Keratinocyte (primary cell): ENCODE data around the gene ZNF8. TPM values are rescaled to one million over a fixed set of nuclear protein-coding genes. Genes with fewer than 3 reads are reported as not detected.

Experiments
- DNase-seq: peaks from one replicate; pipeline ENCODE4 v3.0.0-alpha.2; 2011; ENCODE audit warnings: low read depth, missing footprints, low spot score
- FAIRE-seq: peaks from 2 replicates; lab custom pipeline; 2011; peaks lifted over from hg19 to GRCh38; lab: Jason Lieb, UNC
- H2AFZ ChIP-seq: 2 replicates; pipeline ENCODE4 v1.6.0; 2012; ENCODE audit warnings: low read length, control low read depth, inconsistent platforms; ENCODE audit not compliant: control insufficient read depth
- H3K27ac ChIP-seq: 2 replicates; pipeline ENCODE4 v1.5.1; 2011; ENCODE audit warnings: low read length; ENCODE audit not compliant: control insufficient read depth, insufficient read depth
- H3K27me3 ChIP-seq: 3 replicates; pipeline ENCODE4 v1.6.0; 2011; ENCODE audit warnings: low read length; ENCODE audit not compliant: control insufficient read depth, insufficient read depth; ENCODE audit errors: extremely low read depth
- H3K36me3 ChIP-seq, 2 experiments: 2 replicates in 1 of 2; 3 replicates in 1 of 2; pipeline ENCODE4 v1.5.1; 2011; ENCODE audit warnings: low read length in 2 of 2, mild to moderate bottlenecking in 1 of 2; ENCODE audit not compliant: control insufficient read depth in 2 of 2, insufficient read depth in 2 of 2; ENCODE audit errors: extremely low read depth in 1 of 2
- H3K4me1 ChIP-seq: 3 replicates; pipeline ENCODE4 v1.5.1; 2011; ENCODE audit warnings: low read length; ENCODE audit not compliant: control insufficient read depth, insufficient read depth; ENCODE audit errors: extremely low read depth
- H3K4me2 ChIP-seq: 3 replicates; pipeline ENCODE4 v1.6.0; 2011; ENCODE audit warnings: low read depth, low read length; ENCODE audit not compliant: control insufficient read depth, insufficient read depth; ENCODE audit errors: extremely low read depth
- H3K4me3 ChIP-seq, 3 experiments: fragments of 200-600 bp in 1 of 3; sonication (generic) in 1 of 3; 2 replicates in 2 of 3; 3 replicates in 1 of 3; pipeline ENCODE4 v1.5.1; 2011 to 2016; ENCODE audit warnings: low read length in 3 of 3, mild to moderate bottlenecking in 3 of 3, control low read depth in 2 of 3, inconsistent platforms in 1 of 3, low read depth in 1 of 3, mixed read lengths in 1 of 3, mixed run types in 1 of 3, moderate library complexity in 1 of 3; ENCODE audit not compliant: control insufficient read depth in 2 of 3, insufficient read depth in 2 of 3; ENCODE audit errors: extremely low read depth in 1 of 3
- H3K79me2 ChIP-seq: 2 replicates; pipeline ENCODE4 v1.6.0; 2012; ENCODE audit warnings: low read length; ENCODE audit not compliant: control insufficient read depth, insufficient read depth
- H3K9ac ChIP-seq: 3 replicates; pipeline ENCODE4 v1.6.0; 2011; ENCODE audit warnings: low read length; ENCODE audit not compliant: control insufficient read depth, insufficient read depth; ENCODE audit errors: extremely low read depth
- H3K9me1 ChIP-seq: 3 replicates; pipeline ENCODE4 v1.6.0; 2011; ENCODE audit warnings: low read length; ENCODE audit not compliant: control insufficient read depth, insufficient read depth; ENCODE audit errors: extremely low read depth
- H3K9me3 ChIP-seq: 2 replicates; pipeline ENCODE4 v1.5.1; 2012; ENCODE audit warnings: low read depth, low read length; ENCODE audit not compliant: control insufficient read depth
- H4K20me1 ChIP-seq: 3 replicates; pipeline ENCODE4 v1.6.0; 2011; ENCODE audit warnings: low read length; ENCODE audit not compliant: control insufficient read depth, insufficient read depth; ENCODE audit errors: extremely low read depth
- EZH2 ChIP-seq: IDR thresholded peaks from one replicate; pipeline ENCODE4 v1.6.1; 2012; ENCODE audit warnings: inconsistent platforms, mild to moderate bottlenecking, low read length, moderate library complexity
- dilution Hi-C: fragments of 300-500 bp; cut with MboI; formaldehyde crosslinking; loops from one replicate; pipeline ENCODE4 v1.7.0; 2020; ENCODE audit warnings: low sequenced_read_pairs; ENCODE audit not compliant: extremely low pct_ligation_motif_present
- polyA plus RNA-seq, 5 experiments: library from polyadenylated mRNA; depleted of rRNA in 3 of 5; stranded (reverse) in 3 of 5; stranded (forward) in 1 of 5; unstranded in 1 of 5; fragments of >200 nt; gene quantifications; 1 replicate in 1 of 5; 2 replicates in 3 of 5; 3 replicates in 1 of 5; pipeline versions ENCODE4 v1.2.1 to v1.2.3, GENCODE V29; 2011 to 2012; ENCODE audit warnings: missing spikeins in 2 of 5, low read depth in 1 of 5, low replicate concordance in 1 of 5
- TF ChIP-seq, protein P1 (sequence below), 3 experiments: IDR thresholded peaks in 1 of 3; conservative IDR thresholded peaks in 1 of 3; optimal IDR thresholded peaks in 1 of 3; 2 replicates in 2 of 3; 3 replicates in 1 of 3; pipeline versions ENCODE3 to v1.5.1; 2011; ENCODE audit warnings: low read length in 3 of 3, mild to moderate bottlenecking in 3 of 3, moderate library complexity in 2 of 3, control low read depth in 1 of 3, inconsistent platforms in 1 of 3; ENCODE audit not compliant: insufficient read depth in 2 of 3; ENCODE audit errors: extremely low read depth in 1 of 3

The ZNF8 gene
- polyA plus RNA-seq, 1 donor (not counting 4 experiments of a cell fraction or from before 2014, with no cell fraction given) = 2.7 TPM

DNA sequence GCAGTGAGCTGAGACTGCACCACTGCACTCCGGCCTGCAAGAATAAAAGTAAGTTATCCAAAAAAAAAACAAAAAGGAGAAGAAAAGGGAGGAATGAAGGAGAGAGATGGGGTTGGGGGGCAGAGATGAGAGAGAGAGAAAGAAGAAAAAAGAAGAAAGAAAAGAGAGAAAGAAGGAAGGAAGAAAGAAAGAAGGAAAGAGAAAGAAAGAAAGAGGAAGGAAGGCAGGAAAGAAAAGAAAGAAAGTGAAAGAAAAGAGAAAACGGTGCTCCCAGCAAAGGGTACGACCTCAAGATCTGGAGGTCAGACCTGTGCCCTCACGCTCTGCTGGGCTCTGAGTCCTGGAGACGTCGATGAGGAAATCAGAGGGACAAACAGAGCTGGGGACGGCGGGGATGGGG is 70.8 kb downstream of the ZNF8 start:
- Histone ChIP-seq H3K27me3 (peaks cover 37% of the 10 kb centered on the region), H2AFZ (no peak overlapping the region), H3K9me3 (no peaks in the 10 kb centered on the region), H3K4me1 (no peaks in the 10 kb centered on the region), H3K36me3 (no peaks in the 10 kb centered on the region), H3K9me1 (no peaks in the 10 kb centered on the region), H4K20me1 (no peaks in the 10 kb centered on the region), H3K79me2 (no peaks in the 10 kb centered on the region), H3K4me3 (no peak overlapping the region), H3K4me2 (no peak overlapping the region), H3K9ac (no peak overlapping the region), H3K27ac (no peak overlapping the region)
- FAIRE-seq = no peak
- TF ChIP-seq, protein P1, sequence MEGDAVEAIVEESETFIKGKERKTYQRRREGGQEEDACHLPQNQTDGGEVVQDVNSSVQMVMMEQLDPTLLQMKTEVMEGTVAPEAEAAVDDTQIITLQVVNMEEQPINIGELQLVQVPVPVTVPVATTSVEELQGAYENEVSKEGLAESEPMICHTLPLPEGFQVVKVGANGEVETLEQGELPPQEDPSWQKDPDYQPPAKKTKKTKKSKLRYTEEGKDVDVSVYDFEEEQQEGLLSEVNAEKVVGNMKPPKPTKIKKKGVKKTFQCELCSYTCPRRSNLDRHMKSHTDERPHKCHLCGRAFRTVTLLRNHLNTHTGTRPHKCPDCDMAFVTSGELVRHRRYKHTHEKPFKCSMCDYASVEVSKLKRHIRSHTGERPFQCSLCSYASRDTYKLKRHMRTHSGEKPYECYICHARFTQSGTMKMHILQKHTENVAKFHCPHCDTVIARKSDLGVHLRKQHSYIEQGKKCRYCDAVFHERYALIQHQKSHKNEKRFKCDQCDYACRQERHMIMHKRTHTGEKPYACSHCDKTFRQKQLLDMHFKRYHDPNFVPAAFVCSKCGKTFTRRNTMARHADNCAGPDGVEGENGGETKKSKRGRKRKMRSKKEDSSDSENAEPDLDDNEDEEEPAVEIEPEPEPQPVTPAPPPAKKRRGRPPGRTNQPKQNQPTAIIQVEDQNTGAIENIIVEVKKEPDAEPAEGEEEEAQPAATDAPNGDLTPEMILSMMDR (optimal IDR thresholded peaks at IDR 0.05 in 1 of 3, IDR thresholded peaks at IDR 0.05 in 1 of 3, conservative IDR thresholded peaks at IDR 0.05 in 1 of 3; ENCODE audit: extremely low read depth in 1 of 3, insufficient read depth in 2 of 3, low read length in 3 of 3) = no peak
- TF ChIP-seq EZH2 = no peak
- no peak for DNase-seq
- dilution Hi-C loops = no loop called here

DNA sequence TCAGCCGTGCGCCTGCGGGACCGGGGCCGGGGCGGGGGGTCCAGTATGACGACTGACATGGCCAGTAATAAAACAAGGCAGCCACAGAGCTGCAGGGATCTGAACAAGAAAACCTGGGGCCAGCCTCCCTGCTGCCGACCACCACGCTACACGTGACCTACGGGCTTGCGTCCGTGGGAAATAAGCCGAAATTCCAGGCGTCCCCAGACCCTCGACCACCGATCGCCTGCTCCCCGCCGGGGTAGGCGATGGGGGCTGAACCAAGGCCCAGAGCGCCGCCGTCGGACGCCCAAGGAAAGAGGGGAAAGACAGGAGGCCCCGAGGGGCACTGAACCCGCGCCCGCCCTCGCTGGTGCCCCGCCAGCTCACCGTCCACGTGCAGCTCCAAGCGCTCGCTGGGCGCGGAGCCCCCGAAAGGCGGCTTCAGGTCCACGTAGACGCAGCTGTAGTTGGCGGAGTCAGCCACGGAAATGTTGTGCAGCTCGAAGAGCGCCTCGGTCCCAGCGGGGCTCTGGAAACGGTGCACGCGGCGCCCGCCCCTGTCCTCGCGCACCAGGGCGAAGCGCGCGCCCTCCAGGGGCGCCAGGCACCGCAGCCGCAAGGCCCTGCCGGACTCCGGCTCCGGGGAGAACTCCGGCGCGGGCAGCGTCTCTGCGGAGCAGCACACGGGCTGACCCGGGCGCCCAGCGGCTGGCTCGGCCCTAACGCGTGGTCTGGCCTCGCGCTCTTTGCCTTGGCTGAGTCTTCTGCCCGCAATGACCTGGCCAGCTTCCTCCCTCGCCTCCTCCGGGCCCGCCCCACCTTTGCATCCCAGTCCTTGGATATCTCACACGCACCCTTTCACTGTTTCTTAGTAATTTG is 71.5 kb downstream of the ZNF8 start:
- H3K4me2 ChIP-seq = no peak overlapping the region
- no peak overlapping the region for H3K9ac ChIP-seq
- dilution Hi-C loops = no loop called here
- FAIRE-seq (no peak), DNase-seq (no peak)
- H3K4me3 ChIP-seq = no peak overlapping the region
- H3K27ac ChIP-seq = no peak overlapping the region
- no peaks in the 10 kb centered on the region for H3K36me3 ChIP-seq
- no peaks in the 10 kb centered on the region for H3K4me1 ChIP-seq
- H3K9me3 ChIP-seq = no peaks in the 10 kb centered on the region
- H3K79me2 ChIP-seq = no peaks in the 10 kb centered on the region
- no peaks in the 10 kb centered on the region for H4K20me1 ChIP-seq
- peaks cover 37% of the 10 kb centered on the region for H3K27me3 ChIP-seq
- TF ChIP-seq EZH2 = peak; percentile 43
- TF ChIP-seq, protein P1 (optimal IDR thresholded peaks at IDR 0.05 in 1 of 3, IDR thresholded peaks at IDR 0.05 in 1 of 3, conservative IDR thresholded peaks at IDR 0.05 in 1 of 3; ENCODE audit: extremely low read depth in 1 of 3, insufficient read depth in 2 of 3, low read length in 3 of 3) = no peak
- no peaks in the 10 kb centered on the region for H3K9me1 ChIP-seq
- no peak overlapping the region for H2AFZ ChIP-seq
